ENCODE measurements around the gene ALMS1. TPM values are rescaled to one million over a fixed set of nuclear protein-coding genes. Genes with fewer than 3 reads are reported as not detected.
"Not testable (repeated sequence)": the region's sequence is repeated elsewhere in the genome, so short reads cannot be mapped to it uniquely, and the experiment has no call there.

ALMS1 gene
- total RNA-seq, 2 experiments from 2014 or later = 20.4 to 22.7 TPM

GRCh38 chr2:73462388-73462787 is 76.8 kb downstream of the ALMS1 start:
- DNase-seq; H3K27me3 Mint-ChIP-seq; H3K9me3 Mint-ChIP-seq; H3K4me3 Mint-ChIP-seq; H3K4me1 Mint-ChIP-seq (ENCODE audit: low read depth); intact Hi-C loops (cut with micrococcal nuclease); POLR2A ChIA-PET; CTCF ChIA-PET; H3K27ac Mint-ChIP-seq: not testable (repeated sequence)
- peaks cover 21% of the 10 kb centered on the region for H3K36me3 Mint-ChIP-seq

DNA sequence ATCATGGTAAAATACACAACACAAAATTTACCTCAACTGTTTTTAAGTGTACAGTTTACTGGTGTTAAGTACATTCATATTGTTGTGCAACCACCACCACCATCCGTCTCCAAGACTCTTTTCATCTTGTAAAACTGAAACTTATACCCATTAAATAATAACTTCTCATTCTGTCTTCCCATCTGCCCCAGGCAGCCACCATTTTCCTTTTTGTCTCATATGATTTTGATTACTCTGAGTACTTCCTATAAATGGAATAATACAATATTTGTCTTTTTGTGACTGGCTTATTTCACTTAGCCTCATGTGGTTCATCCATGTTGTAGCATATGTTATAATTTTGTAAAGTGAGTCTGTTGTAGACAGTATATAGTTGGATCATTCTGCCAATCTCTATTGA is 82.7 kb downstream of the ALMS1 start:
- Mint-ChIP-seq H3K9me3 (peaks cover 4% of the 10 kb centered on the region), H3K4me3 (no peak overlapping the region), H3K4me1 (ENCODE audit: low read depth) (no peaks in the 10 kb centered on the region), H3K36me3 (no peaks in the 10 kb centered on the region), H3K27me3 (no peaks in the 10 kb centered on the region), H3K27ac (no peak overlapping the region)
- ChIA-PET CTCF (no interaction called here), POLR2A (no interaction called here)
- no peak for DNase-seq
- intact Hi-C loops (cut with micrococcal nuclease) = no loop called here

- CTCF ChIA-PET; DNase-seq; H3K27ac Mint-ChIP-seq; POLR2A ChIA-PET; intact Hi-C loops (cut with micrococcal nuclease); H3K27me3 Mint-ChIP-seq; H3K4me1 Mint-ChIP-seq (ENCODE audit: low read depth); H3K4me3 Mint-ChIP-seq: not testable (repeated sequence)
- Mint-ChIP-seq H3K36me3 (peaks cover 36% of the 10 kb centered on the region), H3K9me3 (peaks cover 11% of the 10 kb centered on the region)
These were observed 98.2 kb downstream of the ALMS1 start for GRCh38 chr2:73483874-73484273.

DNA sequence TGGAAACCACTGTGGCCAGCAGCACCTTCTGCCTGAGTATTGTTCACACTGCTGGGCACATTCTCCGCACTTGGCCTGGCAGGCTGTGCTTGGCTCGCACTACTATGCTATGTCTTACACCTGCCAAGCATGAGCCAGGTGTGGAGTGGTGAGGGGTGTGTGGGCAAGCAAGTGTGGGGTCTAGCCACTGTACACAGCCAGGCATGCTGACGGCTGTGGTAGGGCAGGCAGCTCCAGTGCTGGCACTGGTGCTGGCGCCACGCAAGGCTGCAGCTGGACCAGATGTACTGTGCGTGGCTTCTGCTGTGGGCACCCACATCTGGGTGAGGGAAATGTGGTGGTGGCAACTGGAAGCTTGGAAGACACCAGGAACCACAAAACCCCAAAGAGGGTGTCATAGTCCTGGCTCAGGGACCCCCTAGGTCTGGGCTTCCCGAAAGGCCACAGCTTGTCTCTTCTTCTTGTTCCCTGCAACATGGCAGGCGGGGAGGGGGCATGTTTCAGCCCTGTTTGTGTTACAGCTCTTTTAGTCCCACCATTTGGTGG is 101.5 kb downstream of the ALMS1 start:
- DNase-seq = no peak
- ChIA-PET CTCF (no interaction called here), POLR2A (no interaction called here)
- Mint-ChIP-seq H3K9me3 (no peaks in the 10 kb centered on the region), H3K27ac (no peak overlapping the region), H3K4me3 (no peak overlapping the region), H3K27me3 (no peaks in the 10 kb centered on the region), H3K4me1 (ENCODE audit: low read depth) (no peaks in the 10 kb centered on the region), H3K36me3 (peaks cover 56% of the 10 kb centered on the region)
- intact Hi-C loops (cut with micrococcal nuclease) = no loop called here

DNA sequence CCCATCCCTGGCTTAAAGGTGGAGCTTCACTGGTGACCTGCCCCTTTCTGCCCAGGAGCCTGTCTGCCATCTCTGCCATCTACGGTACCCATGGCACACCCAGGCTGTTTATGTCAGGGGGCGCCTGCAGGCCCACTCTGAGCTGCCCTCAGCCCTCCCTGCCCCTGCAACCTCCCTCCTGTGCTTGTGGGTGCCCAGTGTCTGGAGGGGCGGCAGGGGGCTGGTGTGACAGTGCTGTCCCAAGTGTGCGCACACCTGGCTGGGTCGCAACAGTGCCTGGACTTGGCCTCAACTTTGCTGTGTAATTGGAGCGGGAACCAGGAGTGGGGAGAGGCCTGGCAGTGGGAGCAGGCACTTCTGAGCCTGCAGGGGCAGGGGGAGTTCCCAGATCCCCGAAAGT is 102.4 kb downstream of the ALMS1 start:
- intact Hi-C loops (cut with micrococcal nuclease) = no loop called here
- ChIA-PET POLR2A (no interaction called here), CTCF (interaction anchor here (1.1 kb wide), 1 partner anchor 15 kb away, joined by 3 read pairs; no protein-coding TSS in a partner anchor)
- DNase-seq = no peak
- Mint-ChIP-seq H3K4me1 (ENCODE audit: low read depth) (no peaks in the 10 kb centered on the region), H3K9me3 (no peaks in the 10 kb centered on the region), H3K27ac (no peak overlapping the region), H3K27me3 (no peaks in the 10 kb centered on the region), H3K36me3 (peaks cover 59% of the 10 kb centered on the region), H3K4me3 (no peak overlapping the region)

GRCh38 chr2:73489053-73489452 is 103.4 kb downstream of the ALMS1 start:
- H3K27ac Mint-ChIP-seq = no peak overlapping the region
- POLR2A ChIA-PET = no interaction called here
- intact Hi-C loops (cut with micrococcal nuclease) = no loop called here
- no peaks in the 10 kb centered on the region for H3K9me3 Mint-ChIP-seq
- DNase-seq = no peak
- no peaks in the 10 kb centered on the region for H3K27me3 Mint-ChIP-seq
- peaks cover 59% of the 10 kb centered on the region for H3K36me3 Mint-ChIP-seq
- no peak overlapping the region for H3K4me3 Mint-ChIP-seq
- CTCF ChIA-PET = interaction anchor here (1.1 kb wide), 1 partner anchor 16 kb away, joined by 3 read pairs; no protein-coding TSS in a partner anchor
- H3K4me1 Mint-ChIP-seq (ENCODE audit: low read depth) = peaks cover 3% of the 10 kb centered on the region

- intact Hi-C loops (cut with micrococcal nuclease) = no loop called here
- H3K27me3 Mint-ChIP-seq = no peaks in the 10 kb centered on the region
- DNase-seq = no peak
- POLR2A ChIA-PET = no interaction called here
- no peak overlapping the region for H3K27ac Mint-ChIP-seq
- H3K36me3 Mint-ChIP-seq = peaks cover 42% of the 10 kb centered on the region
- no peaks in the 10 kb centered on the region for H3K9me3 Mint-ChIP-seq
- CTCF ChIA-PET = no interaction called here
- peaks cover 6% of the 10 kb centered on the region for H3K4me1 Mint-ChIP-seq (ENCODE audit: low read depth)
- H3K4me3 Mint-ChIP-seq = no peak overlapping the region
These were observed 108.4 kb downstream of the ALMS1 start for GRCh38 chr2:73494031-73494430.

DNA sequence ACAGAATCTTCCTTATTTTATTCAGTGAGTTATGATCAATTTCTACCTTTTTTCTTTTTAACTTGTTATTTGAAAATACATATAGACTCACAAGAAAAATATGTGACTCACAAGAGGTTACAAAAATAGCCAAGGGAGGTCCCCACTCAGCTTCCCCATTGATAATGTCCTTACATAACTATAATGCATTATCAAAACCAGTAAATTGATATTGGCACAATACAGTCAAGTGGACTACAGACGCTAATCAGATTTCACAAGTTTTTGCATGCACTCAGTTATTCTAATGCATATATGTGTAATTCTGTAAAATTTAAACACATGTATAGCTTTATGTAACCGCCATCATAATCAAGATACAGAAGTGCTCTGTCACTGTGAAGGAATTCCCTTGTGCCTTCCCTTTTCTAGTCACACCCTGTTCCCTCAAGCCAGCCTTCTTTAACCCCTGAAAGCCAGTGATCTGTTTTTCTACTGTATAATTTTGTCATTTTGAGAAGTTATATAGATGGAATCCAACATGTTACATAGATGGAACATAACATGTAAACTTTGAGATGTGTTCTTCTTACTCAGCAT is 118.4 kb downstream of the ALMS1 start:
- intact Hi-C loops (cut with micrococcal nuclease) = no loop called here
- peaks cover 51% of the 10 kb centered on the region for H3K36me3 Mint-ChIP-seq
- no peak overlapping the region for H3K4me3 Mint-ChIP-seq
- H3K27me3 Mint-ChIP-seq = no peaks in the 10 kb centered on the region
- DNase-seq = no peak
- H3K4me1 Mint-ChIP-seq (ENCODE audit: low read depth) = no peaks in the 10 kb centered on the region
- ChIA-PET CTCF (no interaction called here), POLR2A (no interaction called here)
- no peak overlapping the region for H3K27ac Mint-ChIP-seq
- H3K9me3 Mint-ChIP-seq = peaks cover 44% of the 10 kb centered on the region

- H3K36me3 Mint-ChIP-seq = peaks cover 56% of the 10 kb centered on the region
- H3K27me3 Mint-ChIP-seq; H3K27ac Mint-ChIP-seq; intact Hi-C loops (cut with micrococcal nuclease); POLR2A ChIA-PET; CTCF ChIA-PET; DNase-seq; H3K4me1 Mint-ChIP-seq (ENCODE audit: low read depth); H3K4me3 Mint-ChIP-seq: not testable (repeated sequence)
- H3K9me3 Mint-ChIP-seq = peaks cover 48% of the 10 kb centered on the region
These were observed 119.2 kb downstream of the ALMS1 start for GRCh38 chr2:73504850-73505249.

DNA sequence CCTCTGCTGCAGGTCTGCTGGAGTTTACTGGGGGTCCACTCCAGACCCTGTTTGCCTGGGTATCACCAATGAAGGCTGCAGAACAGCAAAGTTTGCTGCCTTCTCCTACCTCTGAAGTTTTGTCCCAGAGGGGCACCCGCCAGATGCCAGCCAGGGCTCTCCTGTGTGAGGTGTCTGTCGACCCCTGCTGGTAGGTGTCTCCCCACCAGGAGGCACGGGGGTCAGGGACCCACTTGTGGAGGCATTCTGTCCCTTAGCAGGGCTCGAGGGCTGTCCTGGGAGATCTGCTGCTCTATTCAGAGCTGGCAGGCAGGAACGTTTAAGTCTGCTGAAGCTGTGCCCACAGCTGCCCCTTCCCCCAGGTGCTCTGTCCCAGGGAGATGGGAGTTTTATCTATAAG is 124.8 kb downstream of the ALMS1 start:
- peaks cover 51% of the 10 kb centered on the region for H3K9me3 Mint-ChIP-seq
- POLR2A ChIA-PET; H3K27me3 Mint-ChIP-seq; H3K4me3 Mint-ChIP-seq; H3K4me1 Mint-ChIP-seq (ENCODE audit: low read depth); CTCF ChIA-PET; intact Hi-C loops (cut with micrococcal nuclease); H3K27ac Mint-ChIP-seq; DNase-seq: not testable (repeated sequence)
- H3K36me3 Mint-ChIP-seq = peaks cover 65% of the 10 kb centered on the region

DNA sequence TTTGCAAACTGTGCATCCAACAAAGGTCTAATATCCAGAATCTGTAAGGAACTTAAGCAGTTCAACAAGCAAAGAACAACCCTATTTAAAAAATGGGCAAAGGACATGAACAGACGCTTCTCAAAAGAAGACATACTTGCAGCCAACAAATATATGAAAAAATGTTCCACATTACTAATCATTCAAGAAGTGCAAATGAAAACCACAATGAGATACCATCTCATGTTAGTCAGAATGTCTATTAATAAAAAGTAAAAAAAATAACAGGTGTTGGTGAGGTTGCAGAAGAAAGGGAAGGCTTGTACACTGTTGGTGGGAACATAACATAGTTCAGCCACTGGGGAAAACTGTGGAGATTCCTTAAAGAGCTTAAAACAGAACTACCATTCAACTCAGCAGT is 130.4 kb downstream of the ALMS1 start:
- ChIA-PET POLR2A (no interaction called here), CTCF (no interaction called here)
- H3K9me3 Mint-ChIP-seq = peaks cover 12% of the 10 kb centered on the region

GRCh38 chr2:73528688-73529087 is 143.1 kb downstream of the ALMS1 start:
- peaks cover 87% of the 10 kb centered on the region for H3K36me3 Mint-ChIP-seq
- DNase-seq = no peak
- CTCF ChIA-PET = interaction anchor here (0.7 kb wide), 1 partner anchor 119 kb away, joined by 3 read pairs; no protein-coding TSS in a partner anchor

More for the DNA sequence above, 130.4 kb downstream of the ALMS1 start:
- intact Hi-C loops (cut with micrococcal nuclease) = no loop called here
- Mint-ChIP-seq H3K4me3 (no peak overlapping the region), H3K27ac (no peak overlapping the region), H3K4me1 (ENCODE audit: low read depth) (peaks cover 5% of the 10 kb centered on the region), H3K27me3 (no peaks in the 10 kb centered on the region), H3K36me3 (peaks cover 43% of the 10 kb centered on the region)
- DNase-seq = no peak

DNA sequence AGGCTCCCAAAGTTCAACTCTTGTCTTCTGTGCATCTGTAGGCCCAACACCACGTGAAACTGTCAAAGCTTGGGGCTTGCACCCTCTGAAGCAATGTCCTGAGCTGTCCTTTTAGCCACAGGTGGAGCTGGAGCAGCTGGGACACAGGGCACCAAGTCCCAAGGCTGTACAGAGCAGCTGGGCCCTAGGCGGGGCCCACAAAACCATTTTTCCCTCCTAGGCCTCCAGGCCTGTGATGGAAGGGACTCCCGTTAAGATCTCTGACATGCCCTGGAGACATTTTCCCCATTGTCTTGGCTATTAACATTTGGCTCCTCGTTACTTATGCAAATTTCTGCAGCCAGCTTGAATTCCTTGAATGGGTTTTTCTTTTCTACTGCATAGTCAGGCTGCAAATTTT is 145.1 kb downstream of the ALMS1 start:
- H3K27ac Mint-ChIP-seq; H3K27me3 Mint-ChIP-seq; H3K4me1 Mint-ChIP-seq (ENCODE audit: low read depth); DNase-seq; intact Hi-C loops (cut with micrococcal nuclease); H3K4me3 Mint-ChIP-seq; POLR2A ChIA-PET; CTCF ChIA-PET: not testable (repeated sequence)
- Mint-ChIP-seq H3K36me3 (peaks cover 89% of the 10 kb centered on the region), H3K9me3 (peaks cover 51% of the 10 kb centered on the region)

More at GRCh38 chr2:73528688-73529087, 143.1 kb downstream of the ALMS1 start:
- intact Hi-C loops (cut with micrococcal nuclease) = no loop called here
- POLR2A ChIA-PET = no interaction called here
- H3K4me1 Mint-ChIP-seq (ENCODE audit: low read depth) = no peaks in the 10 kb centered on the region
- H3K4me3 Mint-ChIP-seq = no peak overlapping the region
- H3K27me3 Mint-ChIP-seq = no peaks in the 10 kb centered on the region
- no peak overlapping the region for H3K27ac Mint-ChIP-seq
- H3K9me3 Mint-ChIP-seq = peaks cover 62% of the 10 kb centered on the region

Data from activated CD4-positive, alpha-beta memory T cell treated with anti-CD3 and anti-CD28 coated beads for 36 hours (primary cell).